ENCODE data around the gene SNAPC2.

The SNAPC2 gene

GRCh38 chr19:7970716-7971448 is 50.7 kb downstream of the SNAPC2 start:
- H3K9me3 ChIP-seq (ENCODE audit: control insufficient read depth in 1 of 2, low read length in 2 of 2) = no peaks in the 10 kb centered on the region
- H3K36me3 ChIP-seq (ENCODE audit: control insufficient read depth in 1 of 2, insufficient read depth in 2 of 2, low read length in 2 of 2) = peaks cover 30 to 76% of the 10 kb centered on the region in 2 donors
- H3K4me1 ChIP-seq (ENCODE audit: control insufficient read depth in 1 of 2, insufficient read depth in 2 of 2, low read length in 2 of 2) = no peaks in the 10 kb centered on the region
- H3K27me3 ChIP-seq (ENCODE audit: control insufficient read depth in 1 of 2, insufficient read depth in 2 of 2, low read length in 2 of 2) = no peaks in the 10 kb centered on the region
- H3K9ac ChIP-seq (ENCODE audit: low read depth in 1 of 2, low read length in 2 of 2) = no peak overlapping the region
- no peak overlapping the region for H3K27ac ChIP-seq (ENCODE audit: low read depth, low read length)
- H3K4me3 ChIP-seq (ENCODE audit: low read depth in 1 of 2, low read length in 2 of 2) = no peak overlapping the region

- Histone ChIP-seq H3K4me3 (ENCODE audit: low read depth in 1 of 2, low read length in 2 of 2) (no peak overlapping the region), H3K27me3 (ENCODE audit: control insufficient read depth in 1 of 2, insufficient read depth in 2 of 2, low read length in 2 of 2) (no peaks in the 10 kb centered on the region), H3K9me3 (ENCODE audit: control insufficient read depth in 1 of 2, low read length in 2 of 2) (no peaks in the 10 kb centered on the region), H3K9ac (ENCODE audit: low read depth in 1 of 2, low read length in 2 of 2) (no peak overlapping the region), H3K4me1 (ENCODE audit: control insufficient read depth in 1 of 2, insufficient read depth in 2 of 2, low read length in 2 of 2) (no peaks in the 10 kb centered on the region), H3K36me3 (ENCODE audit: control insufficient read depth in 1 of 2, insufficient read depth in 2 of 2, low read length in 2 of 2) (peaks cover 30 to 73% of the 10 kb centered on the region in 2 donors), H3K27ac (ENCODE audit: low read depth, low read length) (no peak overlapping the region)
Measured at GRCh38 chr19:7971553-7972520, 51.7 kb downstream of the SNAPC2 start.

All from duodenal mucosa (tissue), 2 donors.